DOHH2 (cell line): ENCODE data around the gene ARL5A.

ENCODE experiments used
- H3F3A ChIP-seq: fragments of 200-600 bp; sonication (generic), shearing (Covaris generic); 2 replicates; pipeline ENCODE4 v1.6.0; 2016; ENCODE audit warnings: antibody characterized with exemption, mild to moderate bottlenecking; ENCODE audit not compliant: control insufficient read depth, insufficient read depth
- H3K27ac ChIP-seq: fragments of 200-600 bp; sonication (generic); 2 replicates; pipeline ENCODE4 v1.5.1; 2014; ENCODE audit warnings: low read depth, mild to moderate bottlenecking, low read length, moderate library complexity
- H3K27me3 ChIP-seq: fragments of 200-600 bp; sonication (generic); 2 replicates; pipeline ENCODE4 v1.6.1; 2014; ENCODE audit warnings: mild to moderate bottlenecking, low read length, mixed read lengths; ENCODE audit not compliant: control insufficient read depth
- H3K36me3 ChIP-seq: fragments of 200-600 bp; sonication (generic); 2 replicates; pipeline ENCODE4 v1.6.1; 2014; ENCODE audit warnings: mild to moderate bottlenecking, low read length, moderate library complexity, mixed read lengths; ENCODE audit not compliant: control insufficient read depth
- H3K4me1 ChIP-seq: fragments of 200-600 bp; sonication (generic); 2 replicates; pipeline ENCODE4 v1.6.1; 2014; ENCODE audit warnings: mild to moderate bottlenecking, low read length, mixed read lengths; ENCODE audit not compliant: control insufficient read depth
- H3K4me2 ChIP-seq: fragments of 200-600 bp; sonication (generic); 2 replicates; pipeline ENCODE4 v1.6.0; 2014; ENCODE audit warnings: mild to moderate bottlenecking, low read length, moderate library complexity
- H3K4me3 ChIP-seq: fragments of 200-600 bp; sonication (generic); 2 replicates; pipeline ENCODE4 v1.5.1; 2014; ENCODE audit warnings: mild to moderate bottlenecking, low read length, mixed read lengths
- H3K79me2 ChIP-seq: fragments of 200-600 bp; sonication (generic); 2 replicates; pipeline ENCODE4 v1.6.1; 2014; ENCODE audit warnings: mild to moderate bottlenecking, low read length, mixed read lengths; ENCODE audit not compliant: control insufficient read depth
- H3K9me2 ChIP-seq: fragments of 200-600 bp; sonication (generic); replicated peaks from 2 replicates; pipeline ENCODE4 v1.6.1; 2014; ENCODE audit warnings: mild to moderate bottlenecking, low read length, mixed read lengths; ENCODE audit not compliant: control insufficient read depth
- H3K9me3 ChIP-seq: fragments of 200-600 bp; sonication (generic); 2 replicates; pipeline ENCODE4 v1.6.1; 2014; ENCODE audit warnings: antibody characterized with exemption, low read length, mixed read lengths; ENCODE audit not compliant: control insufficient read depth, insufficient read depth
- H4K20me1 ChIP-seq: fragments of 200-600 bp; sonication (generic); 2 replicates; pipeline ENCODE4 v1.6.0; 2014; ENCODE audit warnings: low read depth, mild to moderate bottlenecking, antibody characterized with exemption, low read length, moderate library complexity; ENCODE audit not compliant: control insufficient read depth, insufficient read depth
- CTCF ChIP-seq: fragments of 200-600 bp; sonication (generic); IDR thresholded peaks from one replicate; pipeline ENCODE4 v1.5.1; 2014; ENCODE audit warnings: antibody characterized with exemption, mild to moderate bottlenecking, low read depth, low read length; ENCODE audit not compliant: poor library complexity, severe bottlenecking
- EZH2phosphoT487 ChIP-seq: fragments of 200-600 bp; sonication (generic); IDR thresholded peaks from 2 replicates; pipeline ENCODE4 v1.6.1; 2017; ENCODE audit warnings: borderline replicate concordance, mild to moderate bottlenecking, antibody characterized with exemption, low read length, moderate library complexity, mixed read lengths

Gene ARL5A

GRCh38 chr2:151862700-151863099 is 34.5 kb upstream of the ARL5A start:
- H3K4me1 ChIP-seq: no peaks in the 10 kb centered on the region
- no peaks in the 10 kb centered on the region for H3K9me2 ChIP-seq
- no peak overlapping the region for H3K27ac ChIP-seq
- H3K4me2 ChIP-seq: no peak overlapping the region
- H3K4me3 ChIP-seq: no peak overlapping the region
- H3K27me3 ChIP-seq: peaks cover 14% of the 10 kb centered on the region
- no peaks in the 10 kb centered on the region for H3K9me3 ChIP-seq
- H3K79me2 ChIP-seq: no peaks in the 10 kb centered on the region
- H3F3A ChIP-seq: no peaks in the 10 kb centered on the region
- no peaks in the 10 kb centered on the region for H3K36me3 ChIP-seq
- no peaks in the 10 kb centered on the region for H4K20me1 ChIP-seq
- TF ChIP-seq CTCF (no peak), EZH2phosphoT487 (no peak)

- Histone ChIP-seq H3K36me3 (no peaks in the 10 kb centered on the region), H3K4me3 (no peak overlapping the region), H4K20me1 (no peaks in the 10 kb centered on the region), H3K9me3 (no peaks in the 10 kb centered on the region), H3K79me2 (no peaks in the 10 kb centered on the region), H3K4me2 (no peak overlapping the region), H3K27ac (no peak overlapping the region), H3K4me1 (no peaks in the 10 kb centered on the region), H3K27me3 (peaks cover 14% of the 10 kb centered on the region), H3F3A (no peaks in the 10 kb centered on the region), H3K9me2 (no peaks in the 10 kb centered on the region)
- TF ChIP-seq CTCF (no peak), EZH2phosphoT487 (no peak)
Measured at GRCh38 chr2:151861174-151861573, 33.0 kb upstream of the ARL5A start.

GRCh38 chr2:151860613-151861146 is 32.5 kb upstream of the ARL5A start:
- H3F3A ChIP-seq: no peaks in the 10 kb centered on the region
- peaks cover 14% of the 10 kb centered on the region for H3K27me3 ChIP-seq
- H3K9me2 ChIP-seq: no peaks in the 10 kb centered on the region
- no peak overlapping the region for H3K4me2 ChIP-seq
- H3K36me3 ChIP-seq: no peaks in the 10 kb centered on the region
- no peak overlapping the region for H3K27ac ChIP-seq
- H3K79me2 ChIP-seq: no peaks in the 10 kb centered on the region
- no peak overlapping the region for H3K4me3 ChIP-seq
- no peaks in the 10 kb centered on the region for H3K9me3 ChIP-seq
- TF ChIP-seq CTCF (no peak), EZH2phosphoT487 (no peak)
- no peaks in the 10 kb centered on the region for H4K20me1 ChIP-seq
- no peaks in the 10 kb centered on the region for H3K4me1 ChIP-seq
